SW 1271 (cell line): ENCODE results near the gene DLGAP1.
"Not testable (repeated sequence)": the region's sequence is repeated elsewhere in the genome, so short reads cannot be mapped to it uniquely, and the experiment has no call there.

Source experiments
- DNase-seq, 2 experiments: peaks; one replicate each; lab custom pipeline; 2025; lab: John Stamatoyannopoulos, UW

The DLGAP1 gene

GRCh38 chr18:4455113-4455811 lies at the start of gene DLGAP1:
Gene DLGAP1 (minus strand): TSS chr18:4455307.
- no peak for DNase-seq

GRCh38 chr18:4494703-4495284 lies 39.7 kb upstream of the DLGAP1 start:
- DNase-seq: not testable (repeated sequence)

- DNase-seq: no peak
Measured at GRCh38 chr18:4468511-4468910, 13.4 kb upstream of the DLGAP1 start.

GRCh38 chr18:4454537-4455112 lies 482 bp downstream of the DLGAP1 start:
- DNase-seq: no peak

GRCh38 chr18:4453874-4454536 lies 1.1 kb downstream of the DLGAP1 start:
- no peak for DNase-seq

GRCh38 chr18:4453567-4453873 lies 1.6 kb downstream of the DLGAP1 start:
- no peak for DNase-seq

GRCh38 chr18:4450065-4450658 lies 4.9 kb downstream of the DLGAP1 start:
- no peak for DNase-seq

- no peak for DNase-seq
Measured at GRCh38 chr18:4445902-4446301, 9.2 kb downstream of the DLGAP1 start.

GRCh38 chr18:4444306-4444705 lies 10.8 kb downstream of the DLGAP1 start:
- no peak for DNase-seq

GRCh38 chr18:4441098-4441497 lies 14.0 kb downstream of the DLGAP1 start:
- DNase-seq: no peak

- DNase-seq: no peak
Measured at GRCh38 chr18:4438938-4439337, 16.2 kb downstream of the DLGAP1 start.

- no peak for DNase-seq
Measured at GRCh38 chr18:4433717-4434116, 21.4 kb downstream of the DLGAP1 start.

- no peak for DNase-seq
Measured at GRCh38 chr18:4430836-4431235, 24.3 kb downstream of the DLGAP1 start.

- no peak for DNase-seq
Measured at GRCh38 chr18:4417714-4418113, 37.4 kb downstream of the DLGAP1 start.

- no peak for DNase-seq
Measured at GRCh38 chr18:4416976-4417375, 38.1 kb downstream of the DLGAP1 start.

GRCh38 chr18:4412286-4412685 lies 42.8 kb downstream of the DLGAP1 start:
- no peak for DNase-seq

GRCh38 chr18:4406856-4407255 lies 48.3 kb downstream of the DLGAP1 start:
- DNase-seq: no peak

- no peak for DNase-seq
Measured at GRCh38 chr18:4405965-4406364, 49.1 kb downstream of the DLGAP1 start.

- DNase-seq: no peak
Measured at GRCh38 chr18:4403836-4404235, 51.3 kb downstream of the DLGAP1 start.

GRCh38 chr18:4400911-4401310 lies 54.2 kb downstream of the DLGAP1 start:
- DNase-seq: no peak

GRCh38 chr18:4399929-4400328 lies 55.2 kb downstream of the DLGAP1 start:
- DNase-seq: no peak

GRCh38 chr18:4394700-4395099 lies 60.4 kb downstream of the DLGAP1 start:
- DNase-seq: no peak

GRCh38 chr18:4391859-4392258 lies 63.2 kb downstream of the DLGAP1 start:
- DNase-seq: no peak
